Subcutaneous adipose tissue (tissue), 4 donors: ENCODE data around the gene SLC25A33. TPM values are rescaled to one million over a fixed set of nuclear protein-coding genes. Genes with fewer than 3 reads are reported as not detected.

Experiments
- total RNA-seq, 4 donors: library from RNA; depleted of rRNA; stranded (reverse); fragments of >200 nt; gene quantifications; one replicate each; pipeline ENCODE4 v1.1.0, GENCODE V29; 2016
- TF ChIP-seq, protein P1 (sequence below): fragments of 450-650 bp; IDR thresholded peaks from one replicate; pipeline ENCODE4 v1.5.1; 2016; ENCODE audit warnings: low read depth, mild to moderate bottlenecking, control low read depth, antibody characterized with exemption, moderate library complexity

Gene SLC25A33
- total RNA-seq, 4 donors from 2014 or later: 8.5 to 28.8 (median 12.9) TPM

- TF ChIP-seq, protein P1, sequence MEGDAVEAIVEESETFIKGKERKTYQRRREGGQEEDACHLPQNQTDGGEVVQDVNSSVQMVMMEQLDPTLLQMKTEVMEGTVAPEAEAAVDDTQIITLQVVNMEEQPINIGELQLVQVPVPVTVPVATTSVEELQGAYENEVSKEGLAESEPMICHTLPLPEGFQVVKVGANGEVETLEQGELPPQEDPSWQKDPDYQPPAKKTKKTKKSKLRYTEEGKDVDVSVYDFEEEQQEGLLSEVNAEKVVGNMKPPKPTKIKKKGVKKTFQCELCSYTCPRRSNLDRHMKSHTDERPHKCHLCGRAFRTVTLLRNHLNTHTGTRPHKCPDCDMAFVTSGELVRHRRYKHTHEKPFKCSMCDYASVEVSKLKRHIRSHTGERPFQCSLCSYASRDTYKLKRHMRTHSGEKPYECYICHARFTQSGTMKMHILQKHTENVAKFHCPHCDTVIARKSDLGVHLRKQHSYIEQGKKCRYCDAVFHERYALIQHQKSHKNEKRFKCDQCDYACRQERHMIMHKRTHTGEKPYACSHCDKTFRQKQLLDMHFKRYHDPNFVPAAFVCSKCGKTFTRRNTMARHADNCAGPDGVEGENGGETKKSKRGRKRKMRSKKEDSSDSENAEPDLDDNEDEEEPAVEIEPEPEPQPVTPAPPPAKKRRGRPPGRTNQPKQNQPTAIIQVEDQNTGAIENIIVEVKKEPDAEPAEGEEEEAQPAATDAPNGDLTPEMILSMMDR: no peak
Measured at GRCh38 chr1:9503001-9503675, 36.1 kb upstream of the SLC25A33 start.

GRCh38 chr1:9505143-9505542, 34.1 kb upstream of the SLC25A33 start:
- TF ChIP-seq, protein P1: no peak

DNA sequence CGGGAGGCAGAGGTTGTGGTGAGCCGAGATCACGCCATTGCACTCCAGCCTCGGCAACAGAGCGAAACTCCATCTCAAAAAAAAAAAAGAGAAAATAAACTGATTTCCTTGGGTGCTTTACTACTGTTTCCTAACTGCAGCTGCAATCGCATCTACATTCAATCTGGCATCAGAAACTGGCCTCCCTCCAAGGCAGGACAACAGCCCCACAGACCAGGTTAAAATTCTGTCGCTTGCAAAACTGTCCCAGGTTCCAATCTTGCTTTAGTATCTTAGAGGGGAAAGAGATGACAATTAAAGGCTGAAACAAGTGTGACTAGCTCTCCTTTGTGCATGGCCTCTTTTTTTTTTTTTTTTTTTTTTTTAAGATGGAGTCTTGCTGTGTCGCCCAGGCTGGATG, 32.4 kb upstream of the SLC25A33 start:
- TF ChIP-seq, protein P1: no peak

- TF ChIP-seq, protein P1: no peak
Measured at GRCh38 chr1:9510130-9510529, 29.1 kb upstream of the SLC25A33 start.

GRCh38 chr1:9518454-9518998, 20.7 kb upstream of the SLC25A33 start:
- TF ChIP-seq, protein P1: no peak

DNA sequence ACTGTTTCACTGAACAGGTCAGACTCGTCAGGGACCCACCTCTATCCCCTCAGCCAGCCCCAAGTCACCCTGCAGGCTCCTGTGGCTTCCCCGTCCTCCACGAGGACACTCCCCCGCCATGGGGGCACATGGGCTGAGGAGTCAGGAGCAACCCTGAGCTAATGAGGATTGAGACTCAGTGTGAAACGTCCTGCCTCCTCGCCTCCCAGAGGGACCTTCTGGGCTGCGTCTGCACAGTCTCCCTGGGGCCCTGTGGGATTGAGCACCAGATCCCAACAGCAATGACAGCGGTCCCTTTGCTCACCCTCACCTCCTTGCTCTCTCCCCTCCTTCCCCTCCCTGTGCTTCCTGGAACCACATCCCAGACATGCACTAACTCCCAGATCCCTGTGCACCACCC, 18.9 kb upstream of the SLC25A33 start:
- TF ChIP-seq, protein P1: no peak

GRCh38 chr1:9529190-9529589, 10.1 kb upstream of the SLC25A33 start:
- TF ChIP-seq, protein P1: no peak
